Kidney capillary endothelial cell (primary cell): ENCODE data around the gene NCSTN.
A peak's percentile ranks its signal among the peaks of the same experiment; 100 is the strongest.

ENCODE experiments used
- DNase-seq: peaks from one replicate; pipeline ENCODE4 v3.0.0-alpha.2; 2018; ENCODE audit warnings: low spot score

Gene NCSTN

GRCh38 chr1:160352555-160352954 lies 9.4 kb downstream of the NCSTN start:
- no peak for DNase-seq

GRCh38 chr1:160353223-160353622 lies 10.0 kb downstream of the NCSTN start:
- DNase-seq, result no peak

GRCh38 chr1:160354388-160354985 lies 11.3 kb downstream of the NCSTN start:
- peak; percentile 33 for DNase-seq

GRCh38 chr1:160357286-160358002 lies 14.3 kb downstream of the NCSTN start:
- DNase-seq, result no peak

- DNase-seq, result no peak
Measured at GRCh38 chr1:160358073-160358472, 14.9 kb downstream of the NCSTN start.

GRCh38 chr1:160359559-160360226 lies 16.5 kb downstream of the NCSTN start:
- DNase-seq, result no peak

- DNase-seq, result no peak
Measured at GRCh38 chr1:160360227-160360695, 17.1 kb downstream of the NCSTN start.

- DNase-seq, result no peak
Measured at GRCh38 chr1:160361199-160361598, 18.0 kb downstream of the NCSTN start.

- DNase-seq, result no peak
Measured at GRCh38 chr1:160361814-160362167, 18.6 kb downstream of the NCSTN start.

GRCh38 chr1:160362168-160362957 lies 19.2 kb downstream of the NCSTN start:
- no peak for DNase-seq

GRCh38 chr1:160363010-160363409 lies 19.8 kb downstream of the NCSTN start:
- DNase-seq, result no peak

GRCh38 chr1:160363951-160364735 lies 21.0 kb downstream of the NCSTN start:
- DNase-seq, result no peak

GRCh38 chr1:160365325-160365724 lies 22.1 kb downstream of the NCSTN start:
- no peak for DNase-seq

- DNase-seq, result no peak
Measured at GRCh38 chr1:160366731-160367515, 23.7 kb downstream of the NCSTN start, which contains the start of gene NHLH1. Gene NHLH1 (plus strand): TSS chr1:160367071. CDS start chr1:160370732, 3,661 bp downstream.

GRCh38 chr1:160367516-160367900 lies 24.3 kb downstream of the NCSTN start:
- no peak for DNase-seq

GRCh38 chr1:160367934-160368923 lies 25.0 kb downstream of the NCSTN start:
- DNase-seq, result no peak

- DNase-seq, result no peak
Measured at GRCh38 chr1:160369087-160369486, 25.9 kb downstream of the NCSTN start.

GRCh38 chr1:160370561-160371345 lies 27.6 kb downstream of the NCSTN start:
- DNase-seq, result no peak

- no peak for DNase-seq
Measured at GRCh38 chr1:160371346-160371631, 28.1 kb downstream of the NCSTN start.
